Stimulated activated CD8-positive, alpha-beta memory T cell treated with anti-CD3 and anti-CD28 coated beads, Interleukin-7, amount 100 ng/mL, for 1 hour (primary cell): Measurements from ENCODE around the gene MINAR2.

Experiments used
- DNase-seq, 2 donors: peaks; one replicate each; pipeline ENCODE4 v3.0.0-alpha.2; 2020; ENCODE audit warnings: low read depth in 2 of 2

Gene MINAR2

GRCh38 chr5:129747572-129748407 is at the start of gene MINAR2:
Gene MINAR2, plus strand, starts transcription at chr5:129748094. Its CDS starts 97 bp downstream, at chr5:129748191.
- no peak for DNase-seq

GRCh38 chr5:129698661-129699060 is 49.2 kb upstream of the MINAR2 start:
- no peak for DNase-seq

- DNase-seq, result no peak
Measured at GRCh38 chr5:129716235-129716634, 31.7 kb upstream of the MINAR2 start.

GRCh38 chr5:129716651-129717050 is 31.2 kb upstream of the MINAR2 start:
- no peak for DNase-seq

- no peak for DNase-seq
Measured at GRCh38 chr5:129717751-129718310, 30.1 kb upstream of the MINAR2 start.

GRCh38 chr5:129718471-129719090 is 29.3 kb upstream of the MINAR2 start:
- no peak for DNase-seq

- no peak for DNase-seq
Measured at GRCh38 chr5:129724222-129724621, 23.7 kb upstream of the MINAR2 start.

- no peak for DNase-seq
Measured at GRCh38 chr5:129724647-129725046, 23.2 kb upstream of the MINAR2 start.

GRCh38 chr5:129739773-129740172 is 8.1 kb upstream of the MINAR2 start:
- no peak for DNase-seq

- no peak for DNase-seq
Measured at GRCh38 chr5:129743541-129744187, 4.2 kb upstream of the MINAR2 start.

- no peak for DNase-seq
Measured at GRCh38 chr5:129745997-129746396, 1.9 kb upstream of the MINAR2 start.

- no peak for DNase-seq
Measured at GRCh38 chr5:129746876-129747275, 1.0 kb upstream of the MINAR2 start.

GRCh38 chr5:129748913-129749880 is 1.3 kb downstream of the MINAR2 start:
- DNase-seq, result no peak

- DNase-seq, result no peak
Measured at GRCh38 chr5:129760636-129761325, 12.9 kb downstream of the MINAR2 start.

- DNase-seq, result no peak
Measured at GRCh38 chr5:129763651-129764050, 15.8 kb downstream of the MINAR2 start.

GRCh38 chr5:129766798-129767197 is 18.9 kb downstream of the MINAR2 start:
- no peak for DNase-seq

- no peak for DNase-seq
Measured at GRCh38 chr5:129767927-129768380, 20.1 kb downstream of the MINAR2 start.

- DNase-seq, result no peak
Measured at GRCh38 chr5:129768735-129769134, 20.8 kb downstream of the MINAR2 start.

- no peak for DNase-seq
Measured at GRCh38 chr5:129770024-129770820, 22.3 kb downstream of the MINAR2 start.
